ENCODE data around the gene DZANK1.
"Not testable (repeated sequence)": the region's sequence is repeated elsewhere in the genome, so short reads cannot be mapped to it uniquely, and the experiment has no call there.

Gene DZANK1

DNA sequence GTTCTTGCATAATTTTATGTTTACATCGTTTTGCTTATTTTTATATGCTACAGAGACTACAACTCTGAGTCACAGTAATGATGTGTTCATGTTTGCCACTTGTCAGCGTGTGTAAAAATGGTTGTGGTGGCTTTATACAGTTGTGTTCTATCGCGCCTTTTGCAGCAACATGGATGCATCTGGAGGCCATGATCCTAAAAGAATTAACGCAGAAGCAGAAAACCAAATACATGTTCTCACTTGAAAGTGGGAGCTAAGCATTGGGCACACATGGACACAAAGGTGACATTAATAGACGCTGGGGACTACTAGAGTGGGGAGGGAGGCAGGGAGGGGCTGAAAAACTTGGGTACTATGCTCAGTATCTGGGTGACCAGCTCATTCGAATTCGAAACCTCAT lies 39.9 kb upstream of the DZANK1 start:
- peak overlapping the region; percentile 96 for H3K27ac ChIP-seq
- no peak for TF ChIP-seq ZFX (IDR thresholded peaks at IDR 0.05; ENCODE audit: borderline replicate concordance)
- TF ChIP-seq, protein P1, sequence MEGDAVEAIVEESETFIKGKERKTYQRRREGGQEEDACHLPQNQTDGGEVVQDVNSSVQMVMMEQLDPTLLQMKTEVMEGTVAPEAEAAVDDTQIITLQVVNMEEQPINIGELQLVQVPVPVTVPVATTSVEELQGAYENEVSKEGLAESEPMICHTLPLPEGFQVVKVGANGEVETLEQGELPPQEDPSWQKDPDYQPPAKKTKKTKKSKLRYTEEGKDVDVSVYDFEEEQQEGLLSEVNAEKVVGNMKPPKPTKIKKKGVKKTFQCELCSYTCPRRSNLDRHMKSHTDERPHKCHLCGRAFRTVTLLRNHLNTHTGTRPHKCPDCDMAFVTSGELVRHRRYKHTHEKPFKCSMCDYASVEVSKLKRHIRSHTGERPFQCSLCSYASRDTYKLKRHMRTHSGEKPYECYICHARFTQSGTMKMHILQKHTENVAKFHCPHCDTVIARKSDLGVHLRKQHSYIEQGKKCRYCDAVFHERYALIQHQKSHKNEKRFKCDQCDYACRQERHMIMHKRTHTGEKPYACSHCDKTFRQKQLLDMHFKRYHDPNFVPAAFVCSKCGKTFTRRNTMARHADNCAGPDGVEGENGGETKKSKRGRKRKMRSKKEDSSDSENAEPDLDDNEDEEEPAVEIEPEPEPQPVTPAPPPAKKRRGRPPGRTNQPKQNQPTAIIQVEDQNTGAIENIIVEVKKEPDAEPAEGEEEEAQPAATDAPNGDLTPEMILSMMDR (IDR thresholded peaks at IDR 0.05): no peak

GRCh38 chr20:18504479-18505060 lies 37.7 kb upstream of the DZANK1 start:
- no peak overlapping the region for H3K27ac ChIP-seq

GRCh38 chr20:18501672-18502071 lies 34.8 kb upstream of the DZANK1 start:
- not testable (repeated sequence) for H3K27ac ChIP-seq

More at GRCh38 chr20:18504479-18505060, 37.7 kb upstream of the DZANK1 start:
- TF ChIP-seq, protein P1 (IDR thresholded peaks at IDR 0.05): no peak
- no peak for TF ChIP-seq ZFX (IDR thresholded peaks at IDR 0.05; ENCODE audit: borderline replicate concordance)

DNA sequence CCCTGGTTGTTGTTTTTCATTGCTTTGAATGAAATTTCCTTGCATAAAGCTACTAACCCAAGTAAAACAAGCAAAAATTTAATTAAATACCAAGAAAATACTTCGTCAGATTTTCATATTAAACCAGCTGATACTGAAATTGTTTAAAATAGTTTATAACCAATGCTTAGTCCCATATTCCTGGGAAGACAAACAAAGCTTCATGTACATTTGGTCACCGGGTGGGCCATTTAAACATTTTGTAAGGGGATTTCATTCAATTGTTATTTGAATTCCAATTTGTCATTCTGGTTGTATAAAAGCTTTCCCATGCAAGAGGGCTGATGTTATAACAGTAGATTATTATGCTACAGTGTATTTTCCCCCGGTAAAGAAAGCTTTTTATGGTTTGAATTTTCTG lies 30.8 kb upstream of the DZANK1 start:
- peak overlapping the region; percentile 62 for H3K27ac ChIP-seq
- no peak for TF ChIP-seq ZFX (IDR thresholded peaks at IDR 0.05; ENCODE audit: borderline replicate concordance)
- TF ChIP-seq, protein P1 (IDR thresholded peaks at IDR 0.05): no peak

GRCh38 chr20:18496740-18497592 lies 30.1 kb upstream of the DZANK1 start, which contains the start of gene RBBP9:
RBBP9 (minus strand) TSS chr20:18497225; CDS start chr20:18497167, 58 bp downstream.
- peak within 1 kb of the TSS; percentile 62 for H3K27ac ChIP-seq
- no peak for TF ChIP-seq ZFX (IDR thresholded peaks at IDR 0.05; ENCODE audit: borderline replicate concordance)
- TF ChIP-seq, protein P1 (IDR thresholded peaks at IDR 0.05): no peak

GRCh38 chr20:18496042-18496441 lies 29.2 kb upstream of the DZANK1 start:
- no peak for TF ChIP-seq ZFX (IDR thresholded peaks at IDR 0.05; ENCODE audit: borderline replicate concordance)
- TF ChIP-seq, protein P1 (IDR thresholded peaks at IDR 0.05): no peak
- peak overlapping the region; percentile 62; the same call in 1 of the 2 replicates for H3K27ac ChIP-seq

DNA sequence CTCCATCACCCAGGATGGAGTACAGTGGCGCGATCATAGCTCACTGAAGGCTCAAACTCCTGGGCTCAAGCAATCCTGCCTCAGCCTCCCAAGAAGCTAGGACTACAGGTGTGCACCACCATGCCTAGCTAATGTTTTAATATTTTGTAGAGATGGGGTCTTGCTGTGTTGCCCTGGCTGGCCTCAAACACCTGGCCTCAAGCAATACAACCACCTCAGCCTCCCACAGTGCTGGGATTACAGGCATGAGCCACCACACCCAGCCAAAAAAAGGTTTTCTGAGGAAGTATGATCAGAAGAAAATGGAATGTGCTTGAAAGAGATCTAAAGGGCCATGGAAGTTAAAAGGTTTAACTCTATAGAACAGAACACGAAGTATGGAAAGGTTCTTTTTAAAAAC lies 21.5 kb upstream of the DZANK1 start:
- TF ChIP-seq ZFX (IDR thresholded peaks at IDR 0.05; ENCODE audit: borderline replicate concordance): no peak
- TF ChIP-seq, protein P1 (IDR thresholded peaks at IDR 0.05): no peak
- H3K27ac ChIP-seq: no peak overlapping the region
